Measurements from ENCODE around the gene SLC33A1. TPM values are rescaled to one million over a fixed set of nuclear protein-coding genes. Genes with fewer than 3 reads are reported as not detected.

The SLC33A1 gene
- total RNA-seq, 1 experiment from 2014 or later = 65.6 TPM

DNA sequence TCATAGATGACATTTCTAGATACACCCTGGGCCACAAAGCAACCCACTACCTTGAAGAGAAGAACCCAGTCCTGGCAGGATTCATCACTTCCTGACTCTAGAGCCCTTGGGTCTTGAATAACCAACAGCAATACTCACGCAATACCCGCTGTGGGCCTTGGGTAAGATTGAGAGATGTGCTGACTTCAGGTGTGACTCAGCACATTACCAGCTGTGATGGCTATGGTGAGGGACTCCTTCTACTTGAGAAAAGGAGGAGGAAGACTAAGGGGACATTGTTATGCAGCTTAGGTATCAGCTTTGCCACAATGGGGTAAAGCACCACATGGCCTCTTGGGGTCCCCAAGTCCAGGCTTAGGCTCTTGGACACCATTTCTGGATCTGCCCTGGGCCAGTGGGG, 63.0 kb downstream of the SLC33A1 start:
- DNase-seq (ENCODE audit: unreplicated experiment) = peak; percentile 67
- no peaks in the 10 kb centered on the region for H3K27me3 Mint-ChIP-seq (ENCODE audit: insufficient read depth, unreplicated experiment)
- CTCF ChIA-PET = interaction anchor here (0.7 kb wide), 1 partner anchor 15 kb away, joined by 4 read pairs; the partner anchor contains the start of gene C3orf33
- H3K4me3 Mint-ChIP-seq (ENCODE audit: unreplicated experiment) = no peak overlapping the region
- H3K36me3 Mint-ChIP-seq (ENCODE audit: insufficient read depth, unreplicated experiment) = peaks cover 7% of the 10 kb centered on the region
- no peaks in the 10 kb centered on the region for H3K4me1 Mint-ChIP-seq (ENCODE audit: insufficient read depth, unreplicated experiment)
- intact Hi-C loops (cut with micrococcal nuclease) = no loop called here
- no peaks in the 10 kb centered on the region for H3K9me3 Mint-ChIP-seq (ENCODE audit: unreplicated experiment)
- POLR2A ChIA-PET = no interaction called here
- no peak overlapping the region for H3K27ac Mint-ChIP-seq (ENCODE audit: low read depth, unreplicated experiment)
- BruUV-seq (replicated peaks) = no TSS peak
- TF ChIP-seq, protein P1, sequence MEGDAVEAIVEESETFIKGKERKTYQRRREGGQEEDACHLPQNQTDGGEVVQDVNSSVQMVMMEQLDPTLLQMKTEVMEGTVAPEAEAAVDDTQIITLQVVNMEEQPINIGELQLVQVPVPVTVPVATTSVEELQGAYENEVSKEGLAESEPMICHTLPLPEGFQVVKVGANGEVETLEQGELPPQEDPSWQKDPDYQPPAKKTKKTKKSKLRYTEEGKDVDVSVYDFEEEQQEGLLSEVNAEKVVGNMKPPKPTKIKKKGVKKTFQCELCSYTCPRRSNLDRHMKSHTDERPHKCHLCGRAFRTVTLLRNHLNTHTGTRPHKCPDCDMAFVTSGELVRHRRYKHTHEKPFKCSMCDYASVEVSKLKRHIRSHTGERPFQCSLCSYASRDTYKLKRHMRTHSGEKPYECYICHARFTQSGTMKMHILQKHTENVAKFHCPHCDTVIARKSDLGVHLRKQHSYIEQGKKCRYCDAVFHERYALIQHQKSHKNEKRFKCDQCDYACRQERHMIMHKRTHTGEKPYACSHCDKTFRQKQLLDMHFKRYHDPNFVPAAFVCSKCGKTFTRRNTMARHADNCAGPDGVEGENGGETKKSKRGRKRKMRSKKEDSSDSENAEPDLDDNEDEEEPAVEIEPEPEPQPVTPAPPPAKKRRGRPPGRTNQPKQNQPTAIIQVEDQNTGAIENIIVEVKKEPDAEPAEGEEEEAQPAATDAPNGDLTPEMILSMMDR (IDR thresholded peaks at IDR 0.05; ENCODE audit: unreplicated experiment) = no peak

DNA sequence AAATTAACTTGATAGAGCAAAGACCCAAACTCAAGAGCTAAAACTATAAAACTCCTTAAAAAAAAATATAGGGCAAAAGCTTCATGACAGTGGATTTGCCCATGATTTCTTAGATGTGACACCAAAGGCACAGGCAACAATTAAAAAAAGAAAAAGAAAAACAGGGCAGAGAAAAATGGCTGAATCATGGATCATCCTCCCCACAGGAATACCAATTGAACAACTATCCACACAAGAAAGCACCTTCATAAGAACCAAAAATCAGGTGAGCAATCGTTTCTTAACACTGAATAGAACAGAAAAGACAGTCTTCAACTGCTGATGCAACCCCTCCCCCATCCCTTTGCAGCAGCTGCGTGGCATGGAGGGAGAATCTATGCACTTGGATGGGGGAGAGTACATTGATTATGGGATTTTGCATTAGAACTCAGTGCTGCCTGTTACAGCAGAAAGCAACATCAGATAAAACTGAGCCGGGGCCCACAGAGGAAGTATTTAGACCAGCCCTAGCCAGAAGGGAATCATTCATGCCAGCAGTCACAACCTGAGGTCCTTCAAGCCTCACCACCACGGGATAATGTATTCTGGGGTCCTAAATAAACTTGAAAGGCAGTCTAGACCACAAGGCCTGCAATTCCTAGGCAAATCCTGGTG, 63.8 kb downstream of the SLC33A1 start:
- H3K36me3 Mint-ChIP-seq (ENCODE audit: insufficient read depth, unreplicated experiment) = peaks cover 7% of the 10 kb centered on the region
- H3K9me3 Mint-ChIP-seq (ENCODE audit: unreplicated experiment) = no peaks in the 10 kb centered on the region
- intact Hi-C loops (cut with micrococcal nuclease) = no loop called here
- BruUV-seq (replicated peaks) = no TSS peak
- CTCF ChIA-PET = interaction anchor here (0.7 kb wide), 3 partner anchors 15 to 644 kb away, joined by 3 to 4 read pairs (median 4); partner anchors contain the start of gene C3orf33
- no peaks in the 10 kb centered on the region for H3K4me1 Mint-ChIP-seq (ENCODE audit: insufficient read depth, unreplicated experiment)
- POLR2A ChIA-PET = no interaction called here
- no peak overlapping the region for H3K27ac Mint-ChIP-seq (ENCODE audit: low read depth, unreplicated experiment)
- no peak for DNase-seq (ENCODE audit: unreplicated experiment)
- TF ChIP-seq, protein P1 (IDR thresholded peaks at IDR 0.05; ENCODE audit: unreplicated experiment) = no peak
- no peaks in the 10 kb centered on the region for H3K27me3 Mint-ChIP-seq (ENCODE audit: insufficient read depth, unreplicated experiment)
- H3K4me3 Mint-ChIP-seq (ENCODE audit: unreplicated experiment) = no peak overlapping the region

DNA sequence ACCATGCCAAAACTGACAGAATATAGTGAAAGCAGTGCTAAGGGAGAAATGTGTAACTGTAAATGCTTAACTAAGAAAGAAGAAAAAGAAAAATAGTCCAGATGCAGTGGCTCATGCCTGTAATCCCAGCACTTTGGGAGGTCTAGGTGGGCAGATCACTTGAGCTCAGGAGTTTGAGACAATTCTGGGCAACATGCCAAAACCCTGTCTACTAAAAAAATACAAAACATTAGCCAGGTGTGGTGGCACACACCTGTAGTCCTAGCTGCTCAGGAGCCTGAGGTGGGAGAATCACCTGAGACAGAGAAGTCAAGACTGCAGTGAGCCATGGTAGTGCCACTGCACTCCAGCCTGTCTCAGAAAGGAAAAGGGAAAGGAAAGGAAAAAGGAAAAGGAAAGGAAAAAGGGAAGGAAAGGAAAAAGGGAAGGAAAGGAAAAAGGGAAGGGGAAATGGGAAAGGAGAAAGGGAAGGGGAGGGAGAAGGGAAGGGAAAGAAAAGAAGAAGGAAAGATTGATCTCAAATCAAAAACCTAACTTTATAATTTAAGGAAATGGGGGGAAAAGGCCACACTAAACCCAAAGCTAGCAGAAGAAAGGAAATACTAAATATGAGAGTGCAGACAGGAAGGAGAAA, 68.4 kb downstream of the SLC33A1 start:
- no peaks in the 10 kb centered on the region for H3K4me1 Mint-ChIP-seq (ENCODE audit: insufficient read depth, unreplicated experiment)
- H3K9me3 Mint-ChIP-seq (ENCODE audit: unreplicated experiment) = peaks cover 6% of the 10 kb centered on the region
- ChIA-PET POLR2A (interaction anchor here (0.6 kb wide), 2 partner anchors 26 to 111 kb away, joined by 3 to 6 read pairs; no protein-coding TSS in a partner anchor), CTCF (interaction anchor here (1.2 kb wide), 1 partner anchor 20 kb away, joined by 3 read pairs; the partner anchor contains the start of gene C3orf33)
- no TSS peak for BruUV-seq (replicated peaks)
- intact Hi-C loops (cut with micrococcal nuclease) = no loop called here
- H3K4me3 Mint-ChIP-seq (ENCODE audit: unreplicated experiment) = no peak overlapping the region
- TF ChIP-seq, protein P1 (IDR thresholded peaks at IDR 0.05; ENCODE audit: unreplicated experiment) = no peak
- peaks cover 5% of the 10 kb centered on the region for H3K36me3 Mint-ChIP-seq (ENCODE audit: insufficient read depth, unreplicated experiment)
- DNase-seq (ENCODE audit: unreplicated experiment) = peak; percentile 26
- no peak overlapping the region for H3K27ac Mint-ChIP-seq (ENCODE audit: low read depth, unreplicated experiment)
- no peaks in the 10 kb centered on the region for H3K27me3 Mint-ChIP-seq (ENCODE audit: insufficient read depth, unreplicated experiment)

DNA sequence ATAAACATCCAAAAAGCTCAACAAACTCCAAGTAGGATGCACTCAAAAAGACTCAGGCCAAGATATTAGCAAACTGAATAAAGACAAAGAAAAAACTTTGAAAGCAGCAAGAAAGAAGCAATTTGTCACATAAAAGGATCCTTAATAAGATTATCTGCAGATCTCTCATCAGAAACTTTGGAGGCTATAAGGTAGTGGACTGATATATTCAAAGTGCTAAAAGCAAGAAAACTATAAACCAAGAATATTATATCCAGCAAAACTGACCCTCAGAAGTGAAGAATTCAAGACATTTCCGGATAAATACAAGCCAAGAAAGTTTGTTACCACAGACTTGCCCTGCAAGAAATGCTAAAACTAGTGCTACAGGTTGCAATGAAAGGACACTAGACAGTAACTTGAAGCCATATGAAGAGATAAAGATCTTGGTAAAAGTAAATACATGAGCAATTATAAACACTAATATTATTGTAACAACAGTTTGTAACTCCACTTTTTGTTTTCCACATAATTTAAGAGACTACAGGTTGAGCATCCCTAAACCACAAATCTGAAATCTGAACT, 71.8 kb downstream of the SLC33A1 start:
- Mint-ChIP-seq H3K27ac (ENCODE audit: low read depth, unreplicated experiment) (no peak overlapping the region), H3K4me1 (ENCODE audit: insufficient read depth, unreplicated experiment) (peaks cover 5% of the 10 kb centered on the region), H3K4me3 (ENCODE audit: unreplicated experiment) (no peak overlapping the region), H3K27me3 (ENCODE audit: insufficient read depth, unreplicated experiment) (no peaks in the 10 kb centered on the region), H3K36me3 (ENCODE audit: insufficient read depth, unreplicated experiment) (peaks cover 5% of the 10 kb centered on the region), H3K9me3 (ENCODE audit: unreplicated experiment) (peaks cover 6% of the 10 kb centered on the region)
- TF ChIP-seq, protein P1 (IDR thresholded peaks at IDR 0.05; ENCODE audit: unreplicated experiment) = no peak
- ChIA-PET CTCF (interaction anchor here (0.6 kb wide), 1 partner anchor 170 kb away, joined by 3 read pairs; no protein-coding TSS in a partner anchor), POLR2A (interaction anchor here (0.6 kb wide), 1 partner anchor 1667 kb away, joined by 4 read pairs; no protein-coding TSS in a partner anchor)
- intact Hi-C loops (cut with micrococcal nuclease) = no loop called here
- BruUV-seq (replicated peaks) = no TSS peak
- DNase-seq (ENCODE audit: unreplicated experiment) = no peak

Measured in MCF 10A (cell line).